ENCODE results near the gene UBAC1.

UBAC1 gene

GRCh38 chr9:135973277-135974219 lies 12.4 kb upstream of the UBAC1 start:
- no peaks in the 10 kb centered on the region for H3K36me3 ChIP-seq (replicated peaks)
- no peak overlapping the region for H3K27ac ChIP-seq
- H3K4me3 ChIP-seq (ENCODE audit: low read depth, low read length): no peak overlapping the region
- no peak for TF ChIP-seq CTCF (IDR thresholded peaks at IDR 0.05; ENCODE audit: low read depth, low read length, missing control alignments)
- in situ Hi-C loops (cut with HindIII; ENCODE audit: low pct_ligation_motif_present, low sequenced_read_pairs): no loop called here
- no peak for DNase-seq
- no peaks in the 10 kb centered on the region for H3K27me3 ChIP-seq (replicated peaks)

- in situ Hi-C loops (cut with HindIII; ENCODE audit: low pct_ligation_motif_present, low sequenced_read_pairs): no loop called here
- no peak for TF ChIP-seq CTCF (IDR thresholded peaks at IDR 0.05; ENCODE audit: low read depth, low read length, missing control alignments)
- H3K4me3 ChIP-seq (ENCODE audit: low read depth, low read length): no peak overlapping the region
- no peak for DNase-seq
- no peaks in the 10 kb centered on the region for H3K27me3 ChIP-seq (replicated peaks)
- no peak overlapping the region for H3K27ac ChIP-seq
- H3K36me3 ChIP-seq (replicated peaks): no peaks in the 10 kb centered on the region
Observed at GRCh38 chr9:135971892-135972291, 10.7 kb upstream of the UBAC1 start.

GRCh38 chr9:135971111-135971766 lies 10.1 kb upstream of the UBAC1 start:
- no peak overlapping the region for H3K4me3 ChIP-seq (ENCODE audit: low read depth, low read length)
- no peak for DNase-seq
- in situ Hi-C loops (cut with HindIII; ENCODE audit: low pct_ligation_motif_present, low sequenced_read_pairs): no loop called here
- H3K27me3 ChIP-seq (replicated peaks): no peaks in the 10 kb centered on the region
- H3K27ac ChIP-seq: no peak overlapping the region
- no peak for TF ChIP-seq CTCF (IDR thresholded peaks at IDR 0.05; ENCODE audit: low read depth, low read length, missing control alignments)
- H3K36me3 ChIP-seq (replicated peaks): no peaks in the 10 kb centered on the region

- TF ChIP-seq CTCF (IDR thresholded peaks at IDR 0.05; ENCODE audit: low read depth, low read length, missing control alignments): no peak
- H3K27me3 ChIP-seq (replicated peaks): no peaks in the 10 kb centered on the region
- H3K27ac ChIP-seq: no peak overlapping the region
- H3K4me3 ChIP-seq (ENCODE audit: low read depth, low read length): no peak overlapping the region
- in situ Hi-C loops (cut with HindIII; ENCODE audit: low pct_ligation_motif_present, low sequenced_read_pairs): no loop called here
- DNase-seq: no peak
- no peaks in the 10 kb centered on the region for H3K36me3 ChIP-seq (replicated peaks)
Observed at GRCh38 chr9:135970128-135970815, 9.1 kb upstream of the UBAC1 start.

GRCh38 chr9:135969064-135969683 lies 8.0 kb upstream of the UBAC1 start:
- in situ Hi-C loops (cut with HindIII; ENCODE audit: low pct_ligation_motif_present, low sequenced_read_pairs): no loop called here
- Histone ChIP-seq H3K4me3 (ENCODE audit: low read depth, low read length) (no peak overlapping the region), H3K36me3 (replicated peaks) (no peaks in the 10 kb centered on the region), H3K27ac (no peak overlapping the region), H3K27me3 (replicated peaks) (no peaks in the 10 kb centered on the region)
- DNase-seq: no peak
- TF ChIP-seq CTCF (IDR thresholded peaks at IDR 0.05; ENCODE audit: low read depth, low read length, missing control alignments): no peak

Data from brain microvascular endothelial cell (primary cell).